Peyer's patch (tissue), 4 donors: ENCODE measurements around the gene HES7. TPM values are rescaled to one million over a fixed set of nuclear protein-coding genes. Genes with fewer than 3 reads are reported as not detected.

ENCODE experiments used
- DNase-seq, 3 donors: peaks; one replicate each; pipeline ENCODE4 v3.0.0-alpha.2; 2017 to 2019
- H3K27ac ChIP-seq, 4 donors: fragments of 200-600 bp; sonication (generic); one replicate each; pipeline ENCODE4 v1.5.1; 2016 to 2019
- H3K27me3 ChIP-seq, 2 donors: fragments of 200-600 bp; sonication (generic); one replicate each; pipeline ENCODE4 v1.5.1; 2019
- H3K36me3 ChIP-seq, 3 donors: fragments of 200-600 bp; sonication (generic); one replicate each; pipeline ENCODE4 v1.5.1; 2016 to 2019
- H3K4me1 ChIP-seq, 4 donors: fragments of 200-600 bp; sonication (generic); one replicate each; pipeline ENCODE4 v1.5.1; 2016 to 2019
- H3K4me3 ChIP-seq, 4 donors: fragments of 200-600 bp; sonication (generic); 1 replicate in 3 of 4; 2 replicates in 1 of 4; pipeline ENCODE4 v1.5.1; 2016 to 2019; ENCODE audit warnings: mild to moderate bottlenecking in 1 of 4
- H3K9me3 ChIP-seq, 4 donors: fragments of 200-600 bp; sonication (generic); one replicate each; pipeline ENCODE4 v1.5.1; 2016 to 2019; ENCODE audit warnings: mild to moderate bottlenecking in 1 of 4
- POLR2A ChIP-seq, 2 donors: fragments of 450-650 bp; IDR thresholded peaks; one replicate each; pipeline ENCODE4 v1.5.1; 2017; ENCODE audit warnings: antibody characterized with exemption in 2 of 2, mild to moderate bottlenecking in 2 of 2, moderate library complexity in 2 of 2
- total RNA-seq, 4 donors: library from RNA; depleted of rRNA; stranded (reverse); fragments of >200 nt; gene quantifications; one replicate each; pipeline ENCODE4 v1.1.0, GENCODE V29; 2016
- TF ChIP-seq, protein P1 (sequence below), 6 experiments: fragments of 450-650 bp in 4 of 6; fragments of 200-600 bp in 2 of 6; sonication (generic) in 1 of 6; IDR thresholded peaks; one replicate each; pipeline ENCODE4 v1.5.1; 2017 to 2019; ENCODE audit warnings: antibody characterized with exemption in 6 of 6, mild to moderate bottlenecking in 3 of 6, moderate library complexity in 1 of 6

The HES7 gene
- total RNA-seq, 4 donors from 2014 or later: not detected

DNA sequence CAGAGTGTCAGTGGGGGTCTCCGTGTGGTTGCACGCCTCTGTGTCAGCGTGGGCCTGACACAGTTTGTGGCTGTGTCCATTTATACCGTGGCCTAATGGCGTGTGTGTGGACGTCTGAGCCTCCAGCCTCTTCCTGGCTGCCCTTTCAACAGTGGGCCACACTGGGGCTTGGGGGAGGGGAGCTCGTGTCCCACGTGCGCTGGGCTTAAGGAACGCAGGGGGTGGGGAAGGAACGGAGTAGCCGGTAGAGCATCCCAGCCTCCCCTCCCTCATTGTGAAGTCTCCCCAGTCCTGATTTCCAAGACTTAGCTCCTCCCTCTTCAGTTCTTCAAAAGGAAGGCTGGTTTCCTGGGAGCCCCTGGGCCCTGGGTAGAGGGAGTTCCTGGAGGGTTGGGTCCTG, 9.5 kb upstream of the HES7 start:
- Histone ChIP-seq H3K27ac (no peak overlapping the region), H3K4me3 (no peak overlapping the region), H3K36me3 (no peaks in the 10 kb centered on the region), H3K4me1 (peaks cover 0 to 7% (median 0%) of the 10 kb centered on the region in 4 donors), H3K27me3 (no peaks in the 10 kb centered on the region), H3K9me3 (no peaks in the 10 kb centered on the region)
- TF ChIP-seq, protein P1, sequence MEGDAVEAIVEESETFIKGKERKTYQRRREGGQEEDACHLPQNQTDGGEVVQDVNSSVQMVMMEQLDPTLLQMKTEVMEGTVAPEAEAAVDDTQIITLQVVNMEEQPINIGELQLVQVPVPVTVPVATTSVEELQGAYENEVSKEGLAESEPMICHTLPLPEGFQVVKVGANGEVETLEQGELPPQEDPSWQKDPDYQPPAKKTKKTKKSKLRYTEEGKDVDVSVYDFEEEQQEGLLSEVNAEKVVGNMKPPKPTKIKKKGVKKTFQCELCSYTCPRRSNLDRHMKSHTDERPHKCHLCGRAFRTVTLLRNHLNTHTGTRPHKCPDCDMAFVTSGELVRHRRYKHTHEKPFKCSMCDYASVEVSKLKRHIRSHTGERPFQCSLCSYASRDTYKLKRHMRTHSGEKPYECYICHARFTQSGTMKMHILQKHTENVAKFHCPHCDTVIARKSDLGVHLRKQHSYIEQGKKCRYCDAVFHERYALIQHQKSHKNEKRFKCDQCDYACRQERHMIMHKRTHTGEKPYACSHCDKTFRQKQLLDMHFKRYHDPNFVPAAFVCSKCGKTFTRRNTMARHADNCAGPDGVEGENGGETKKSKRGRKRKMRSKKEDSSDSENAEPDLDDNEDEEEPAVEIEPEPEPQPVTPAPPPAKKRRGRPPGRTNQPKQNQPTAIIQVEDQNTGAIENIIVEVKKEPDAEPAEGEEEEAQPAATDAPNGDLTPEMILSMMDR (IDR thresholded peaks at IDR 0.05): no peak
- TF ChIP-seq POLR2A (IDR thresholded peaks at IDR 0.05): no peak
- no peak for DNase-seq

DNA sequence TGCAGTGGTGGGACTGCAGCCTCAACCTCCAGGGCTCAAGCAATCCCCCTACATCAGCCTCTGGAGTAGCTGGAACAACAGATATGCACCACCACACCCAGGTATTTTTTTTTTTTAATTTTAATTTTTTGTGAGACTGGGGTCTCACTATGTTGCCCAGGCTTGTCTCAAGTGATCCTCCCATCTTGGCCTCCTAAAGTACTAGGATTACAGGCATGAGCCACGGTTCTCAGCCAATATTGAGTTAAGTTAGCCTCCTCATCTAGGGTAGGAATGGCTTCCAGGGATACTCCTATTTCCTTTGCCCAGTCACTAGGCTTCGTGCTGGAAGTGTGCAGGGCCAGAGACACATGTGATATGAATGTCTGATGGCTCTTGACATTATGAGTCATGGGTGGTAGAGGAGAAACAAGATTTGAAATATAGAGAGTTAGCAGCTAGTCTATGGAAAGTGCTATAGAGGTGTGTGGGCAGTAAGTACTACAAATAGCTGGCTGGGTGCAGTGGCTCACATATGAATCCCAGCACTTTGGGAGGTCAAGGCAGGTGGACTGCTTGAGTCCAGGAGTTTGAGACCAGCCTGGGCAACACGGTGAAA, 8.0 kb upstream of the HES7 start:
- DNase-seq: no peak
- Histone ChIP-seq H3K27me3 (no peaks in the 10 kb centered on the region), H3K4me1 (no peaks in the 10 kb centered on the region), H3K36me3 (no peaks in the 10 kb centered on the region), H3K4me3 (no peak overlapping the region), H3K9me3 (no peaks in the 10 kb centered on the region), H3K27ac (no peak overlapping the region)
- TF ChIP-seq, protein P1 (IDR thresholded peaks at IDR 0.05): no peak
- no peak for TF ChIP-seq POLR2A (IDR thresholded peaks at IDR 0.05)

DNA sequence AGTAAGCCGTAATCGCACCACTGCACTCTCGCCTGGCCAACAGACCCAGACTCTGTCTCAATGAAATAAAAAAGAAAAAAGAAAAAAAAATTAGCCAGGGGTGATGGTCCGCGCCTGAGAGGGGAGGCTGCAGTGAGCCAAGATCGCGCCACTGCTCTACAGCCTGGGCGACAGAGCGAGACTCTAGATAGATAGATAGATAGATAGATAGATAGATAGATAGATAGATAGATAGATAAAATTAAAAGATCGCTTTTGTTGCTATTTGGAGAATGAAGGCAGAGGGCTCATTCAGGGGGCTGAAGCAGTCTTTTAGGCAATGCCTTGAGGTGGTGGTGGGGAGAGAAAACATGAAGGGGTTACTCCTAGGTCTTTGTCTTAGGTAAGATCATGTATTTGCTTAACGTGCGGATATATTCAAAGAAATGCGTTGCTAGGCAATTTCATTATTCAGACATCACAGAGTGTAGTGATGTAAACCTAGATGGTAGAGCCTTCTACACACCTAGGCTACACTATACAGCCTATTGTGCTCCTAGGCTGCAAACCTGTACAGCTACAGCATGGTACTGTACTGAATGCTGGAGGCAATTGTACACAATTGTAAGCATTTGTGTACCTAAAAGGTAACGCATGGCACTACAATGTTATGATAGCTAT, 4.3 kb upstream of the HES7 start:
- H3K4me1 ChIP-seq: peaks cover 3 to 33% (median 25%) of the 10 kb centered on the region in 4 donors
- H3K27ac ChIP-seq: no peak overlapping the region
- H3K4me3 ChIP-seq: no peak overlapping the region
- no peaks in the 10 kb centered on the region for H3K9me3 ChIP-seq
- DNase-seq: no peak
- peaks cover 0 to 14% of the 10 kb centered on the region in 2 donors for H3K27me3 ChIP-seq
- TF ChIP-seq, protein P1 (IDR thresholded peaks at IDR 0.05): no peak
- H3K36me3 ChIP-seq: no peaks in the 10 kb centered on the region

DNA sequence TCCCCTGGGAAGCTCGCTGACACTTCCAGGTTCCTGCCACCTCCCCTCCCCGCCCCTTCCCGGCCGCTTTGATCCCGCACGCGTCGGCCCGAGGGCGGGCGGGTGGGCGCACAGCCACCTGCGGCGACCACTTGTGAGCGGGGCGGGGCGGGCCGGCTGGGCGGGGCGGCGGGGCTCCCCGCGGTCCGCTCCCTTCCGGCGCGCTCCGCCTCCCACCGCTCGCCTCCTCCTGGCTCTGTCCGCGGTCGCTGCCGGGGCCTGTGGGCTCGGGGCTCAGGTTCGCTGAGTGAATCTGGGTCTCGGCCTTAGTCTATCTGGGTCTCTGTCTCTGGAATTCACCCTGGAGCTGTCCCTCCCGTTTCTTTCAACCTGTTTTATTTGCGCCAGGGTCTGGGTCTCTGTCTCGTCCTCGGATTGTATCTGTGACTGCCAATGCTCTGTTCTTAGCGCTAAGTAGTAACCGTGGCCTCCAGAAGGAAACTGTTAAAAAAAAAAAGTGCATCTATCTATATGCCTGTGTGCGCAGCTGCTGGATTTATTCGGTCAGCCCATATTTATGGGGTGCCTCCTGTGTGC, 2.7 kb upstream of the HES7 start:
- TF ChIP-seq, protein P1 (IDR thresholded peaks at IDR 0.05): no peak
- no peak for TF ChIP-seq POLR2A (IDR thresholded peaks at IDR 0.05)
- peak overlapping the region; percentile 51 to 75 (median 70) for H3K4me3 ChIP-seq
- no peak for DNase-seq
- H3K27ac ChIP-seq: peak overlapping the region; percentile 0 to 73 (median 17)
- H3K4me1 ChIP-seq: peaks cover 3 to 50% (median 39%) of the 10 kb centered on the region in 4 donors
- H3K9me3 ChIP-seq: no peaks in the 10 kb centered on the region
- H3K27me3 ChIP-seq: peaks cover 0 to 25% of the 10 kb centered on the region in 2 donors
- H3K36me3 ChIP-seq: no peaks in the 10 kb centered on the region

DNA sequence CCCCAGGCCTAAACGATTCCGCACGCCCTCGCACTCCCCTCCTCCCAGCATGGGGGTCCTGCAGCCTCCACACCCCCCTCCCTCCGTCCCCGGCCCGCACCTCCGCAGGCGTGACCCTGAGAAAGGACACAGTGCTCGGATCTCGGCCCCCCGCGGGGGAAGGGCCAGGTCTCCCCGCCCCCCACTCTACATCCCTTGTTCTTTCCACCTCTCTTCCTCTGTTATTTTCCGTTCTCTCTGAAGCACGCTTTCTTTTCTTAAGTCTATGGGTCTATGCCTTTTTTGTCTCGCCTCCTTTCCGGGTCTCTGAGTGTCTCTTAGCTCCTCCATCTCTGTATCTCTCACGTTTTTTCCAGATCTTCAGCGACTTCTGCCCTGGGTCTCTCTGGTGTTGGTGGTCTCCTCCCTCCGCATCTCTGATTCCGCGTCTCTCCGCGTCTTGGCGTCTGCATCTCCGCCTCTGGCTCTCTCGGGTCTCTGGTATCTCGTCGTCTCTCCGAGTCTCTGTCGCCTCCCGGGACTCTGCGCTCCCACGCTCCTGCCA, 2.1 kb upstream of the HES7 start:
- Histone ChIP-seq H3K9me3 (no peaks in the 10 kb centered on the region), H3K27me3 (peaks cover 0 to 28% of the 10 kb centered on the region in 2 donors), H3K4me3 (peak overlapping the region; percentile 51 to 75 (median 70)), H3K36me3 (no peaks in the 10 kb centered on the region), H3K27ac (peak overlapping the region; percentile 0 to 73 (median 17)), H3K4me1 (peaks cover 3 to 55% (median 44%) of the 10 kb centered on the region in 4 donors)
- no peak for DNase-seq
- TF ChIP-seq, protein P1 (IDR thresholded peaks at IDR 0.05): no peak
- TF ChIP-seq POLR2A (IDR thresholded peaks at IDR 0.05): no peak
